IMR-90 (cell line): ENCODE measurements around the gene CDH16.

Experiments
- CTCF ChIP-seq: conservative IDR thresholded peaks from 2 replicates; pipeline ENCODE4 v1.5.1; 2012; ENCODE audit warnings: mild to moderate bottlenecking, low read depth, low read length, improper control_type of control experiment
- POLR2A ChIP-seq: IDR thresholded peaks from 2 replicates; pipeline ENCODE4 v1.6.1; 2012; ENCODE audit warnings: mild to moderate bottlenecking, low read depth, low read length
- RFX5 ChIP-seq: IDR thresholded peaks from 2 replicates; pipeline ENCODE4 v1.8.0; 2012; ENCODE audit warnings: low read depth, mild to moderate bottlenecking, low read length, moderate library complexity
- SMC3 ChIP-seq: fragments of 150-350 bp; IDR thresholded peaks from 2 replicates; pipeline ENCODE4 v1.6.1; 2016; ENCODE audit warnings: low read depth, mild to moderate bottlenecking, antibody characterized with exemption, low read length, moderate library complexity

DNA sequence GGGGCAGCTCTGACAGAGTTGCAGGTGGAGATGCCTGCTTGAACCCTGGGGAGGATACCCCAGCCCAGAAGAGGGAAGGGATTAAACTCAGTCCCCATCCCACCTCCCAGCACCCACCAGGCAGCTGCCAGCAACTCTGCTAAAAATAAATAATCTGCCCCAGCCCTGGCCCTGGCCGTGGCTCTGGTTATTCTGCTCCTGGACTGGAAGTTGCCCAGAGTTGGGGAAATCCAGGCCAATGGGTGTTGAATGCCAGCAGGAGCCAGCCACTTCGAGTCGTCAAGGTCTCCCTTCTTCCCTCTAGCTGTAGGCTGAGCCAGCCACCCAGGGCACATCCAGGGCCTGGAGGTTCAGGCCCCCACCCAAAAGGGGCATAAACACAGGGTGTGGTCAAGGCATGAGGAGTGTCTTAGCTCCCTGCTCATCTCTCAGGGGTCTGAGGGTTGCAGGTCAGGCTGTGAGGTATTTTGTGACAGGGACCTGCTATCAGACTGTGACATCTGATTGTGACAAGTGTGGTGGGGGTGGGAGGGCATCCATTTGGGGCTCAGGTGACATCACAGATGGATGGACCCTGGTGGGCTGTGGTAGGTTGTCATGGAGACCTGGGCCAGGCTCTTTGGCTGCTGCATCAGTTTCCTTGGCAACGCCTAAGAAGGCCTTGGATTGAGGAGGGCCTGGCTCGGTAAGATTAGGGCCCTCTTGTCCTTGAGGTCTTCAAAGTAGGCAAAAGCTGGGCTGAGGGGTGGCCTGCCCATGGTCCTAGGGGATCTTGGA lies 7.7 kb upstream of the CDH16 start:
- TF ChIP-seq RFX5, result no peak
- TF ChIP-seq SMC3, result no peak
- TF ChIP-seq POLR2A, result no peak
- no peak for TF ChIP-seq CTCF
